Lung (tissue), 12 donors: ENCODE measurements around the gene PIEZO1. TPM values are rescaled to one million over a fixed set of nuclear protein-coding genes. Genes with fewer than 3 reads are reported as not detected.
A peak's percentile ranks its signal among the peaks of the same experiment; 100 is the strongest.
"Not testable (repeated sequence)": the region's sequence is repeated elsewhere in the genome, so short reads cannot be mapped to it uniquely, and the experiment has no call there.

ENCODE experiments used
- ATAC-seq: fragments of 200-7000 bp; cut with Tn5 transposase; one replicate; pipeline ENCODE4 v1.9.1; 2020; ENCODE audit warnings: moderate number of reproducible peaks; ENCODE audit not compliant: insufficient read depth, low FRiP score
- DNase-seq, 3 donors: peaks; one replicate each; pipeline ENCODE4 v3.0.0-alpha.2; 2013 to 2017
- H3K27ac ChIP-seq, 2 donors: one replicate each; pipeline ENCODE4 v1.5.1; 2013; ENCODE audit warnings: mild to moderate bottlenecking in 2 of 2, moderate library complexity in 2 of 2, control low read depth in 1 of 2, inconsistent platforms in 1 of 2, low read depth in 1 of 2, low read length in 1 of 2
- H3K27me3 ChIP-seq, 3 donors: one replicate each; pipeline ENCODE4 v1.5.1; 2013; ENCODE audit warnings: low read length in 2 of 3; ENCODE audit not compliant: control insufficient read depth in 3 of 3, insufficient read depth in 3 of 3
- H3K36me3 ChIP-seq, 4 donors: one replicate each; pipeline ENCODE4 v1.5.1; 2013; ENCODE audit warnings: low read length in 4 of 4, mild to moderate bottlenecking in 1 of 4, moderate library complexity in 1 of 4; ENCODE audit not compliant: control insufficient read depth in 4 of 4, insufficient read depth in 4 of 4
- H3K4me1 ChIP-seq, 5 donors: one replicate each; pipeline ENCODE4 v1.5.1; 2013; ENCODE audit warnings: low read length in 5 of 5, mild to moderate bottlenecking in 2 of 5, moderate library complexity in 1 of 5; ENCODE audit not compliant: control insufficient read depth in 5 of 5, insufficient read depth in 5 of 5
- H3K4me3 ChIP-seq: one replicate; pipeline ENCODE4 v1.5.1; 2013; ENCODE audit warnings: mild to moderate bottlenecking, control low read depth, moderate library complexity
- H3K9ac ChIP-seq, 2 donors: one replicate each; pipeline ENCODE4 v1.5.1; 2013; ENCODE audit warnings: low read length in 2 of 2, control low read depth in 1 of 2; ENCODE audit not compliant: insufficient read depth in 1 of 2
- H3K9me3 ChIP-seq, 4 donors: one replicate each; pipeline ENCODE4 v1.5.1; 2013; ENCODE audit warnings: low read length in 3 of 4, mild to moderate bottlenecking in 1 of 4, moderate library complexity in 1 of 4; ENCODE audit not compliant: control insufficient read depth in 4 of 4, insufficient read depth in 3 of 4
- CTCF ChIP-seq: IDR thresholded peaks from 2 replicates; pipeline ENCODE4 v1.5.1; 2012; ENCODE audit warnings: mild to moderate bottlenecking; ENCODE audit errors: control extremely low read depth, extremely low read depth
- WGBS, 2 donors: extraction: QIAGEN DNeasy Blood & Tissue Kit; methylation state at CpG; one replicate each; pipeline ENCODE4 v1.1.7; 2013; 5-methylcytosine and 5-hydroxymethylcytosine counted together
- polyA plus RNA-seq, 2 donors: library from polyadenylated mRNA; stranded (reverse); fragments of 200-250 nt; gene quantifications; one replicate each; pipeline ENCODE4 v1.2.1, GENCODE V29; 2013
- total RNA-seq, 2 donors: library from RNA; depleted of rRNA in 1 of 2; stranded (reverse); fragments of >200 nt in 1 of 2; gene quantifications; one replicate each; pipeline ENCODE4 v1.2.1, GENCODE V29; 2014 to 2021
- donor health status: control.
- donor health status: control.
- donor health status: Bipolar disorder and iron deficiency.
- donor health status: healthy.
- donor health status: DM: yes; HTN: yes; CAD: no.

The PIEZO1 gene
- total and polyA plus RNA-seq, 4 donors = 113 to 207 (median 190) TPM

- 51 to 53% methylated on average over 21 to 29 of the region's 29 CpGs for WGBS, 2 donors
- ATAC-seq (no peak), DNase-seq (peak; percentile 85 to 89 (median 89))
- Histone ChIP-seq H3K4me3 (no peak overlapping the region), H3K9me3 (no peaks in the 10 kb centered on the region), H3K27me3 (no peaks in the 10 kb centered on the region), H3K27ac (peak overlapping the region in 1 of 2 donors; percentile 60), H3K4me1 (peaks cover 3 to 83% (median 47%) of the 10 kb centered on the region in 5 donors), H3K9ac (no peak overlapping the region), H3K36me3 (peaks cover 0 to 7% (median 0%) of the 10 kb centered on the region in 4 donors)
- TF ChIP-seq CTCF = no peak
Observed at GRCh38 chr16:88772871-88773811, 11.9 kb downstream of the PIEZO1 start.

- H3K27me3 ChIP-seq, ATAC-seq, H3K27ac ChIP-seq, H3K9ac ChIP-seq, H3K9me3 ChIP-seq, DNase-seq, H3K36me3 ChIP-seq, H3K4me3 ChIP-seq: not testable (repeated sequence)
- 94 to 97% methylated on average over 11 to 17 of the region's 23 CpGs for WGBS, 2 donors
- H3K4me1 ChIP-seq = peaks cover 7 to 81% (median 55%) of the 10 kb centered on the region in 5 donors
Observed at GRCh38 chr16:88771781-88772180, 13.2 kb downstream of the PIEZO1 start.

GRCh38 chr16:88771294-88771772, 13.7 kb downstream of the PIEZO1 start:
- Histone ChIP-seq H3K9ac (no peak overlapping the region), H3K9me3 (no peaks in the 10 kb centered on the region), H3K27ac (peak overlapping the region in 1 of 2 donors; percentile 83), H3K4me1 (peaks cover 7 to 77% (median 56%) of the 10 kb centered on the region in 5 donors), H3K4me3 (no peak overlapping the region), H3K27me3 (no peaks in the 10 kb centered on the region), H3K36me3 (peaks cover 0 to under 1% (median 0%) of the 10 kb centered on the region in 4 donors)
- DNase-seq (no peak), ATAC-seq (no peak)
- no peak for TF ChIP-seq CTCF
- 60 to 71% methylated on average over 18 to 19 of the region's 19 CpGs for WGBS, 2 donors
